Effector memory CD4-positive, alpha-beta T cell (primary cell): Measurements from ENCODE around the gene SIGLEC1.

ENCODE experiments used
- DNase-seq, 3 donors: peaks; one replicate each; pipeline ENCODE4 v3.0.0-alpha.2; 2020
- H3K27ac ChIP-seq: 2 replicates; pipeline ENCODE4 v1.7.0; 2013; ENCODE audit warnings: mild to moderate bottlenecking, low read length, moderate library complexity; ENCODE audit not compliant: insufficient read depth, poor library complexity, severe bottlenecking
- H3K27me3 ChIP-seq: replicated peaks from 2 replicates; pipeline ENCODE4 v1.7.0; 2013; ENCODE audit warnings: mild to moderate bottlenecking, low read length; ENCODE audit not compliant: insufficient read depth, control insufficient read depth, poor library complexity, severe bottlenecking
- H3K36me3 ChIP-seq: 2 replicates; pipeline ENCODE4 v1.7.0; 2013; ENCODE audit warnings: mild to moderate bottlenecking, low read length, moderate library complexity; ENCODE audit not compliant: control insufficient read depth, insufficient read depth
- H3K4me1 ChIP-seq: 2 replicates; pipeline ENCODE4 v1.7.0; 2013; ENCODE audit warnings: low read length, mild to moderate bottlenecking; ENCODE audit not compliant: control insufficient read depth, insufficient read depth, poor library complexity, severe bottlenecking
- H3K4me3 ChIP-seq: 2 replicates; pipeline ENCODE4 v1.7.0; 2013; ENCODE audit warnings: low read length, low read depth, mild to moderate bottlenecking; ENCODE audit not compliant: insufficient read depth, poor library complexity, severe bottlenecking
- H3K9me3 ChIP-seq: 2 replicates; pipeline ENCODE4 v1.7.0; 2013; ENCODE audit warnings: mild to moderate bottlenecking, low read length, moderate library complexity; ENCODE audit not compliant: control insufficient read depth

Gene SIGLEC1

GRCh38 chr20:3693376-3693775, 19.0 kb downstream of the SIGLEC1 start:
- Histone ChIP-seq H3K9me3 (no peaks in the 10 kb centered on the region), H3K4me1 (no peaks in the 10 kb centered on the region)

GRCh38 chr20:3692706-3693294, 19.6 kb downstream of the SIGLEC1 start:
- Histone ChIP-seq H3K9me3 (no peaks in the 10 kb centered on the region), H3K4me1 (no peaks in the 10 kb centered on the region), H3K27me3 (no peaks in the 10 kb centered on the region), H3K4me3 (no peak overlapping the region), H3K36me3 (no peaks in the 10 kb centered on the region), H3K27ac (no peak overlapping the region)
- no peak for DNase-seq

More at GRCh38 chr20:3693376-3693775, 19.0 kb downstream of the SIGLEC1 start:
- DNase-seq: no peak
- Histone ChIP-seq H3K4me3 (no peak overlapping the region), H3K36me3 (no peaks in the 10 kb centered on the region), H3K27me3 (no peaks in the 10 kb centered on the region), H3K27ac (no peak overlapping the region)

GRCh38 chr20:3691897-3692296, 20.5 kb downstream of the SIGLEC1 start:
- Histone ChIP-seq H3K9me3 (no peaks in the 10 kb centered on the region), H3K27ac (no peak overlapping the region), H3K36me3 (no peaks in the 10 kb centered on the region), H3K4me1 (no peaks in the 10 kb centered on the region), H3K4me3 (no peak overlapping the region), H3K27me3 (no peaks in the 10 kb centered on the region)
- no peak for DNase-seq

- no peak for DNase-seq
- Histone ChIP-seq H3K4me3 (no peak overlapping the region), H3K36me3 (no peaks in the 10 kb centered on the region)
Measured at GRCh38 chr20:3691306-3691705, 21.1 kb downstream of the SIGLEC1 start.

GRCh38 chr20:3690413-3690812, 22.0 kb downstream of the SIGLEC1 start:
- Histone ChIP-seq H3K27ac (no peak overlapping the region), H3K27me3 (no peaks in the 10 kb centered on the region), H3K4me1 (no peaks in the 10 kb centered on the region), H3K9me3 (no peaks in the 10 kb centered on the region), H3K4me3 (no peak overlapping the region), H3K36me3 (no peaks in the 10 kb centered on the region)
- DNase-seq: no peak

More at GRCh38 chr20:3691306-3691705, 21.1 kb downstream of the SIGLEC1 start:
- no peaks in the 10 kb centered on the region for H3K4me1 ChIP-seq
- H3K9me3 ChIP-seq: no peaks in the 10 kb centered on the region
- H3K27me3 ChIP-seq: no peaks in the 10 kb centered on the region
- H3K27ac ChIP-seq: no peak overlapping the region

GRCh38 chr20:3689978-3690377, 22.4 kb downstream of the SIGLEC1 start:
- Histone ChIP-seq H3K36me3 (no peaks in the 10 kb centered on the region), H3K4me3 (no peak overlapping the region), H3K9me3 (no peaks in the 10 kb centered on the region), H3K27me3 (no peaks in the 10 kb centered on the region), H3K27ac (no peak overlapping the region), H3K4me1 (no peaks in the 10 kb centered on the region)
- DNase-seq: no peak

- Histone ChIP-seq H3K9me3 (no peaks in the 10 kb centered on the region), H3K36me3 (no peaks in the 10 kb centered on the region), H3K4me3 (no peak overlapping the region), H3K27me3 (peaks cover 3% of the 10 kb centered on the region), H3K27ac (no peak overlapping the region), H3K4me1 (no peaks in the 10 kb centered on the region)
- DNase-seq: no peak
Measured at GRCh38 chr20:3687655-3688054, 24.7 kb downstream of the SIGLEC1 start.

- no peak overlapping the region for H3K4me3 ChIP-seq
- H3K27ac ChIP-seq: no peak overlapping the region
- peaks cover 3% of the 10 kb centered on the region for H3K4me1 ChIP-seq
- peaks cover 9% of the 10 kb centered on the region for H3K27me3 ChIP-seq
- no peak for DNase-seq
- no peaks in the 10 kb centered on the region for H3K9me3 ChIP-seq
- H3K36me3 ChIP-seq: no peaks in the 10 kb centered on the region
Measured at GRCh38 chr20:3686867-3687321, 25.5 kb downstream of the SIGLEC1 start.

- peaks cover 12% of the 10 kb centered on the region for H3K27me3 ChIP-seq
- peaks cover 6% of the 10 kb centered on the region for H3K4me1 ChIP-seq
- no peaks in the 10 kb centered on the region for H3K36me3 ChIP-seq
- DNase-seq: no peak
- no peaks in the 10 kb centered on the region for H3K9me3 ChIP-seq
- H3K4me3 ChIP-seq: no peak overlapping the region
- no peak overlapping the region for H3K27ac ChIP-seq
Measured at GRCh38 chr20:3686421-3686820, 26.0 kb downstream of the SIGLEC1 start.

GRCh38 chr20:3685341-3685740, 27.1 kb downstream of the SIGLEC1 start:
- no peak for DNase-seq
- Histone ChIP-seq H3K36me3 (no peaks in the 10 kb centered on the region), H3K27ac (no peak overlapping the region), H3K9me3 (no peaks in the 10 kb centered on the region), H3K4me3 (no peak overlapping the region), H3K27me3 (peaks cover 18% of the 10 kb centered on the region), H3K4me1 (peaks cover 6% of the 10 kb centered on the region)
